HEK293T (cell line): Measurements from ENCODE around the gene PGAP1.

Source experiments
- CTCF ChIA-PET: fragments of 350-600 bp; formaldehyde crosslinking; extraction: SDS; loops from one replicate; lab custom pipeline; 2021; ENCODE audit warnings: antibody characterized with exemption, inconsistent platforms; lab: Yijun Ruan, JAX
- POLR2A ChIA-PET: fragments of 350-600 bp; formaldehyde crosslinking; extraction: SDS; loops from one replicate; lab custom pipeline; 2020; ENCODE audit warnings: antibody characterized with exemption, inconsistent platforms; lab: Yijun Ruan, JAX
- DNase-seq: peaks from one replicate; pipeline ENCODE4 v3.0.0; 2012; ENCODE audit warnings: mixed read lengths; ENCODE audit errors: extremely low spot score
- ARNT ChIP-seq: fragments of 450-650 bp; IDR thresholded peaks from 2 replicates; pipeline ENCODE4 v1.6.1; 2017; ENCODE audit warnings: mild to moderate bottlenecking
- BHLHE40 ChIP-seq: fragments of 450-650 bp; IDR thresholded peaks from 2 replicates; pipeline ENCODE4 v1.6.1; 2016; ENCODE audit warnings: mild to moderate bottlenecking, moderate library complexity, borderline replicate concordance
- CTBP1 ChIP-seq: fragments of 450-650 bp; IDR thresholded peaks from 2 replicates; pipeline ENCODE4 v1.6.1; 2016; ENCODE audit warnings: borderline replicate concordance
- ELF4 ChIP-seq: fragments of 450-650 bp; IDR thresholded peaks from 2 replicates; pipeline ENCODE4 v1.6.1; 2017; ENCODE audit warnings: antibody characterized with exemption
- FOXA1 ChIP-seq: fragments of 450-650 bp; IDR thresholded peaks from 2 replicates; pipeline ENCODE4 v1.6.1; 2016; ENCODE audit warnings: mild to moderate bottlenecking
- FOXK2 ChIP-seq: fragments of 450-650 bp; IDR thresholded peaks from 2 replicates; pipeline ENCODE4 v1.6.1; 2016; ENCODE audit warnings: mild to moderate bottlenecking
- FOXM1 ChIP-seq: fragments of 450-650 bp; IDR thresholded peaks from 2 replicates; pipeline ENCODE4 v1.6.1; 2017; ENCODE audit warnings: mild to moderate bottlenecking, borderline replicate concordance
- HDGF ChIP-seq: fragments of 450-650 bp; IDR thresholded peaks from 2 replicates; pipeline ENCODE4 v1.6.1; 2017; ENCODE audit warnings: antibody characterized with exemption, borderline replicate concordance
- L3MBTL2 ChIP-seq: fragments of 450-650 bp; conservative IDR thresholded peaks from 2 replicates; pipeline ENCODE4 v1.6.1; 2016; ENCODE audit warnings: mild to moderate bottlenecking
- LEF1 ChIP-seq: fragments of 450-650 bp; IDR thresholded peaks from 2 replicates; pipeline ENCODE4 v1.6.1; 2017; ENCODE audit warnings: mild to moderate bottlenecking, borderline replicate concordance
- NFRKB ChIP-seq: fragments of 450-650 bp; IDR thresholded peaks from 2 replicates; pipeline ENCODE4 v1.6.1; 2016; ENCODE audit warnings: mild to moderate bottlenecking, moderate library complexity
- SP1 ChIP-seq: fragments of 450-650 bp; IDR thresholded peaks from 2 replicates; pipeline ENCODE4 v1.6.1; 2017
- SUZ12 ChIP-seq: fragments of 450-650 bp; IDR thresholded peaks from 2 replicates; pipeline ENCODE4 v1.6.1; 2016; ENCODE audit warnings: mild to moderate bottlenecking
- TARDBP ChIP-seq: fragments of 450-650 bp; IDR thresholded peaks from 2 replicates; pipeline ENCODE4 v1.6.1; 2016
- ZNF384 ChIP-seq: fragments of 450-650 bp; IDR thresholded peaks from 2 replicates; pipeline ENCODE4 v1.6.1; 2016
- TF ChIP-seq, protein P1 (sequence below): fragments of 450-650 bp; IDR thresholded peaks from 2 replicates; pipeline ENCODE4 v1.6.1; 2016

The PGAP1 gene

GRCh38 chr2:196846295-196846694 lies 80.2 kb downstream of the PGAP1 start:
- DNase-seq: no peak
- no peak for TF ChIP-seq LEF1
- no peak for TF ChIP-seq HDGF
- no peak for TF ChIP-seq FOXK2
- TF ChIP-seq ARNT: no peak
- TF ChIP-seq L3MBTL2: no peak
- no peak for TF ChIP-seq FOXA1
- no peak for TF ChIP-seq CTBP1
- no peak for TF ChIP-seq FOXM1
- TF ChIP-seq, protein P1, sequence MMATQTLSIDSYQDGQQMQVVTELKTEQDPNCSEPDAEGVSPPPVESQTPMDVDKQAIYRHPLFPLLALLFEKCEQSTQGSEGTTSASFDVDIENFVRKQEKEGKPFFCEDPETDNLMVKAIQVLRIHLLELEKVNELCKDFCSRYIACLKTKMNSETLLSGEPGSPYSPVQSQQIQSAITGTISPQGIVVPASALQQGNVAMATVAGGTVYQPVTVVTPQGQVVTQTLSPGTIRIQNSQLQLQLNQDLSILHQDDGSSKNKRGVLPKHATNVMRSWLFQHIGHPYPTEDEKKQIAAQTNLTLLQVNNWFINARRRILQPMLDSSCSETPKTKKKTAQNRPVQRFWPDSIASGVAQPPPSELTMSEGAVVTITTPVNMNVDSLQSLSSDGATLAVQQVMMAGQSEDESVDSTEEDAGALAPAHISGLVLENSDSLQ: no peak
- no peak for TF ChIP-seq TARDBP
- no peak for TF ChIP-seq NFRKB
- no peak for TF ChIP-seq ELF4
- ChIA-PET POLR2A (no interaction called here), CTCF (no interaction called here)

DNA sequence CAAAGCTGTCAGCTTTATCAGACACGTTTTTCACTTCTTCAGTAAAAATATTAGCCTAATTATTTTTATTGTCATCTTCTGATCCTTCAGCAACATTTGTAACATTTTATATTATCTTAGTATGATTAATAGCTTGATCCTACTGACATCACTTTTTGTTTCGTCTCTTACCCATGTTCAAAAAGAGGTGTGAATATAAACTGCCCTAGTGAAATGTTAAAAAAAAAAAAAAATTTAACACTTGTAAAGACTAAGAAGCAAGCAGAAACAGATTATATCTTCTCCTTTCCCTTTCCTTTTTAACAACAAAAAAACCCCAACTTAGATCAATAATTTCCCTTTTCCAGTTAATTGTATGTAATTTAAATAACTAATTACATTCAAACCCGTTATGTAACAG lies 81.1 kb downstream of the PGAP1 start:
- ChIA-PET POLR2A (no interaction called here), CTCF (no interaction called here)
- no peak for DNase-seq
- no peak for TF ChIP-seq L3MBTL2
- no peak for TF ChIP-seq LEF1
- TF ChIP-seq, protein P1: no peak
- TF ChIP-seq SUZ12: no peak
- no peak for TF ChIP-seq SP1
- no peak for TF ChIP-seq BHLHE40
- no peak for TF ChIP-seq FOXA1
- TF ChIP-seq NFRKB: no peak
- TF ChIP-seq FOXM1: no peak
- TF ChIP-seq ZNF384: no peak
- no peak for TF ChIP-seq ARNT
- TF ChIP-seq TARDBP: no peak
- TF ChIP-seq HDGF: no peak
- TF ChIP-seq CTBP1: no peak
- TF ChIP-seq ELF4: no peak
- no peak for TF ChIP-seq FOXK2

DNA sequence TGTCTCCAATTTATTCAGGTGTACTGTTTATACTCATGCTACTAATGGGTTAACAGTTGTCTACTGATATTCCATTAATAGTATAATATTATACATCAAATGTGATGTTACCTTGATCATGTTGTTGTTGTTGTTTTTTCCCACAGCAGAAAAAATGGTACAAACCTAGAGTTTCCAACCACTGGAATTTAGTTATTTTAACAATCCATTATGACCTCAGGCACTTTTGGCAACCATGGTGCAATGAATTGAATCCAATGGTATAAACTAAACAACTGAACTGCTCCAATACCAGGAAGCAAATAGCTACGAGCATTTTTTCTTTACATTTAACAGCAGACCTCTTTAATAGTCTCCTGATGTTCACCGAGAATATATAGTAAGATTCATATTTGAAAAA lies 86.3 kb downstream of the PGAP1 start:
- ChIA-PET CTCF (interaction anchor here (0.6 to 1.0 kb wide), 2 partner anchors 17 to 59 kb away, joined by 3 read pairs; no protein-coding TSS in a partner anchor), POLR2A (no interaction called here)
- DNase-seq: no peak

GRCh38 chr2:196839574-196839973 lies 86.9 kb downstream of the PGAP1 start:
- ChIA-PET POLR2A (no interaction called here), CTCF (no interaction called here)
- TF ChIP-seq BHLHE40 (no peak), ZNF384 (no peak), FOXM1 (no peak), FOXK2 (no peak), SUZ12 (no peak), SP1 (no peak), TARDBP (no peak), LEF1 (no peak), HDGF (no peak), ELF4 (no peak), CTBP1 (no peak), ARNT (no peak), FOXA1 (no peak), L3MBTL2 (no peak), NFRKB (no peak)
- TF ChIP-seq, protein P1: no peak
- DNase-seq: no peak

More for the DNA sequence above, 86.3 kb downstream of the PGAP1 start:
- TF ChIP-seq SP1 (no peak), ZNF384 (no peak), FOXA1 (no peak), CTBP1 (no peak), HDGF (no peak), LEF1 (no peak), BHLHE40 (no peak)

GRCh38 chr2:196836440-196836839 lies 90.1 kb downstream of the PGAP1 start:
- POLR2A ChIA-PET: no interaction called here
- TF ChIP-seq BHLHE40 (no peak), L3MBTL2 (no peak), FOXK2 (no peak), LEF1 (no peak), FOXA1 (no peak), TARDBP (no peak)
- CTCF ChIA-PET: no interaction called here
- no peak for DNase-seq

DNA sequence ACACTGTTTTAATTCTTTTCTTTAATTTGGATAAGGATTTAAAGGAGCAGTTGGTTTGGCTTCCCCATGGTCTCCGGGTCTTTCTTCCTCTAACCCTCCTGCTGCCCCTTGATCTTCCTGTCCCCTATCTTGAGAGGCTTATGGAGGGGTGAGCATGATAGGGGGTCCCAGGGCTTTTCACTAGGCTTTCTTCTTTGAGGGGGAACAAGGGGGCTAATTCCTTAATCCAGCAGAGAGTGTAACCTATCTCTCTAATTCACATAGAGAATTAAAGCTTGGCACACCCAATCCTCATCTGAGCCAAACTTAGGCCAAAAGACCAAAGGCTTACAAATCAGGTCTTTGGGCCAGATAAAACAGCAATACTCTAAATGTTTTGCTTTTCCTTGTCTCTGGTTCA lies 95.8 kb downstream of the PGAP1 start:
- CTCF ChIA-PET: no interaction called here
- POLR2A ChIA-PET: no interaction called here
- no peak for DNase-seq

More for the DNA sequence above, 95.8 kb downstream of the PGAP1 start:
- TF ChIP-seq FOXM1 (no peak), ELF4 (no peak), TARDBP (no peak), ARNT (no peak), CTBP1 (no peak), FOXA1 (no peak), FOXK2 (no peak), SUZ12 (no peak), NFRKB (no peak), ZNF384 (no peak), SP1 (no peak), L3MBTL2 (no peak)
- TF ChIP-seq, protein P1: no peak
